BJ (cell line): ENCODE measurements around the gene TRAPPC3. TPM values are rescaled to one million over a fixed set of nuclear protein-coding genes. Genes with fewer than 3 reads are reported as not detected.

ENCODE experiments used
- CTCF ChIA-PET: fragments of 350-600 bp; formaldehyde crosslinking; extraction: SDS; loops from one replicate; lab custom pipeline; 2021; ENCODE audit warnings: antibody characterized with exemption, inconsistent platforms; lab: Yijun Ruan, JAX
- POLR2A ChIA-PET: fragments of 300-600 bp; sonication (Branson Sonifier 250); formaldehyde crosslinking; extraction: SDS; loops from one replicate; lab custom pipeline; 2021; ENCODE audit warnings: antibody characterized with exemption; lab: Charles Lee
- DNase-seq: peaks from one replicate; pipeline ENCODE4 v3.0.0-alpha.2; 2011; ENCODE audit warnings: low read depth
- H3K27me3 ChIP-seq: 2 replicates; pipeline ENCODE4 v1.6.0; 2011; ENCODE audit warnings: low read length; ENCODE audit not compliant: control insufficient read depth, insufficient read depth
- H3K36me3 ChIP-seq: 2 replicates; pipeline ENCODE4 v1.5.1; 2011; ENCODE audit warnings: low read length; ENCODE audit not compliant: control insufficient read depth, insufficient read depth
- H3K4me3 ChIP-seq: 2 replicates; pipeline ENCODE4 v1.5.1; 2011; ENCODE audit warnings: low read depth, mild to moderate bottlenecking, control low read depth, low read length
- polyA plus RNA-seq: library from polyadenylated mRNA; depleted of rRNA; stranded (reverse); fragments of >200 nt; gene quantifications from 2 replicates; pipeline ENCODE4 v1.2.3, GENCODE V29; 2011
- TF ChIP-seq, protein P1 (sequence below): IDR thresholded peaks from 2 replicates; pipeline ENCODE4 v1.5.1; 2011; ENCODE audit warnings: low read depth, mild to moderate bottlenecking, control low read depth, inconsistent platforms, low read length, moderate library complexity; ENCODE audit not compliant: insufficient read depth

The TRAPPC3 gene
- polyA plus RNA-seq, 1 experiment = 65.4 TPM

DNA sequence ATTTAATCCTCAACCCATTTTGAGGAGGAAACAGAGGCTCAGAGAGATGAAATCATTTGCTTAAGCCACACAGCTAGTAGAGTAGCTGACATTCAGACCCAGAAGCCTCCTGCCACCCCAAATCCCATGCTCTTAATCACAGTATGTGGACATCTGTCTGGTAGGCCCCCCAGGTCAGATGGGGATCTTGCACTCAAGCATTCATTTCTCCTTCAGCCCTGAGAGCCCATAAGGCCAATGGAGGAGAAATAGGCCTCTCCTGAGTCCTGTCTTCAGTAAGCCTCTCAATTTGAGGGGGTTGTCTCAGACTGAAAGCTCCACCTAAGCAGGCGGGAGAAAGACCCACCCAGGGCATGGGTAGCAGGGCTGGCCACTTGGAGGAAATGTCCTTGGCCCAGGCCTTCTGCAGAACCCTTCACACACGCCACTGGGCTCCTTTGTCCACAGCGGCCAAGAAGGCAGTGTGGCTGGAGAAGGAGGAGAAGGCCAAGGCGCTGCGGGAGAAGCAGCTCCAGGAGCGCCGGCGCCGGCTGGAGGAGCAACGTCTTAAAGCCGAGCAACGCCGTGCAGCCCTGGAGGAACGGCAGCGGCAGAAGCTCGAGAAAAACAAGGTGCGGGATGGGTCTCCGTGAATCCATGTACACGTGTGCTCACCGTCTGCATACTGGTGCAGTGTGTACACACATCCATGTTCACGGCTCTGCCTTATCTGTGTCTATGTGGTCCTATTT lies 22.9 kb upstream of the TRAPPC3 start:
- TF ChIP-seq, protein P1, sequence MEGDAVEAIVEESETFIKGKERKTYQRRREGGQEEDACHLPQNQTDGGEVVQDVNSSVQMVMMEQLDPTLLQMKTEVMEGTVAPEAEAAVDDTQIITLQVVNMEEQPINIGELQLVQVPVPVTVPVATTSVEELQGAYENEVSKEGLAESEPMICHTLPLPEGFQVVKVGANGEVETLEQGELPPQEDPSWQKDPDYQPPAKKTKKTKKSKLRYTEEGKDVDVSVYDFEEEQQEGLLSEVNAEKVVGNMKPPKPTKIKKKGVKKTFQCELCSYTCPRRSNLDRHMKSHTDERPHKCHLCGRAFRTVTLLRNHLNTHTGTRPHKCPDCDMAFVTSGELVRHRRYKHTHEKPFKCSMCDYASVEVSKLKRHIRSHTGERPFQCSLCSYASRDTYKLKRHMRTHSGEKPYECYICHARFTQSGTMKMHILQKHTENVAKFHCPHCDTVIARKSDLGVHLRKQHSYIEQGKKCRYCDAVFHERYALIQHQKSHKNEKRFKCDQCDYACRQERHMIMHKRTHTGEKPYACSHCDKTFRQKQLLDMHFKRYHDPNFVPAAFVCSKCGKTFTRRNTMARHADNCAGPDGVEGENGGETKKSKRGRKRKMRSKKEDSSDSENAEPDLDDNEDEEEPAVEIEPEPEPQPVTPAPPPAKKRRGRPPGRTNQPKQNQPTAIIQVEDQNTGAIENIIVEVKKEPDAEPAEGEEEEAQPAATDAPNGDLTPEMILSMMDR = no peak
- ChIA-PET CTCF (interaction anchor here (2.9 kb wide), 1 partner anchor 12 kb away, joined by 10 read pairs; no protein-coding TSS in a partner anchor), POLR2A (no interaction called here)
- no peaks in the 10 kb centered on the region for H3K27me3 ChIP-seq
- H3K36me3 ChIP-seq = peaks cover 47% of the 10 kb centered on the region
- no peak overlapping the region for H3K4me3 ChIP-seq
- no peak for DNase-seq

DNA sequence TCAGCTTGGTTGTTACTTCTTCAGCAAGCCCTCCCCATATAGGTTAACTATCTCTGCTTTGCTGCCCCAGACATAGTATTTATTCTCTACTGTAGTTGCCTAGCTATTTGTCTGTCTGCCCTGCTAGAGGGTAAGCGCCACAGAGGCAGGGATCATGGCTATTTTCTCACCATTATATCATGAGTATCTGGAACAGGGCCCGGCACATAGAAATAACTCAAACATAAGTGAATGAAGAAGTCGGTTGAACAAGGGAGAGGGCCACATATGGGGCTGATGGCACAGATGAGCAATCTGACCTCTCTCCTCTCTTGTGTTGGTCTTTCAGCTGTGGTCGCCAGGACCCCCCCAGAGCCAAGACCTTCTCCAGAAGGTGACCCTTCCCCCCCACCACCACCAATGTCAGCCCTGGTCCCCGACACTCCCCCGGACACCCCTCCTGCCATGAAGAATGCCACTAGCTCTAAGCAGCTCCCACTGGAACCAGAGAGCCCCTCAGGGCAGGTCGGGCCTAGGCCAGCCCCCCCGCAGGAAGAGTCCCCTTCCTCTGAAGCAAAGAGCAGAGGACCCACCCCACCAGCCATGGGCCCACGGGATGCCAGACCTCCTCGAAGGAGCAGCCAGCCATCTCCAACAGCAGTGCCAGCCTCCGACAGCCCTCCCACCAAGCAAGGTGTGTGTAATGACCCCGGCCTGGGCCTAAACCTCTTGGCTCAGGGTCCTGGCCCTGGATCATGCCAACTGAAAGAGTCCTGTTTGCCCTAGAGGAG lies 21.5 kb upstream of the TRAPPC3 start:
- POLR2A ChIA-PET = no interaction called here
- Histone ChIP-seq H3K36me3 (peaks cover 40% of the 10 kb centered on the region), H3K27me3 (no peaks in the 10 kb centered on the region), H3K4me3 (no peak overlapping the region)
- CTCF ChIA-PET = interaction anchor here (1.3 to 2.9 kb wide), 3 partner anchors 10 to 17 kb away, joined by 3 to 13 read pairs (median 10); no protein-coding TSS in a partner anchor
- no peak for DNase-seq
- TF ChIP-seq, protein P1 = no peak

DNA sequence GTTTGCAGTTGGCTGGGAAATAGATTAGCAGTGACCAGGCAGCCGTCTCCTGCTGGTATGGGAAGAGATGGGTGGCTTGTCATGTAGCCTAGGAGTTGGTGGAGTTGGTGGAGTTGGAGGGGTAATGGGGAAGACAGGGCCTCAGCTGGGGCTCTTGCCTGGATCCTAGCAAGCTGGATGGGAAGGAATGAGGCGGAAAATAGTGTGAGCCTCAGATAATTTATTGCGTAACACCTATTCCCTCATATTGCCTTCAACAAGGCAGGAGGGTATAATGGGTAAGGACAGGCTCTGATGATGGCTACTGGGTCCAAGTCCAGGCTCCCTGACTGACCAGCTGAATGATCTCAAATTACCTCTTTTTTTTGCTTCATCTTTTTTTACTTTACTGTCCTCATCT lies 19.2 kb upstream of the TRAPPC3 start:
- TF ChIP-seq, protein P1 = no peak
- ChIA-PET CTCF (interaction anchor here (1.0 to 2.1 kb wide), 2 partner anchors 19 kb away, joined by 3 to 5 read pairs; partner anchors contain the start of gene TRAPPC3), POLR2A (no interaction called here)
- no peak overlapping the region for H3K4me3 ChIP-seq
- no peak for DNase-seq
- no peaks in the 10 kb centered on the region for H3K27me3 ChIP-seq
- peaks cover 27% of the 10 kb centered on the region for H3K36me3 ChIP-seq

DNA sequence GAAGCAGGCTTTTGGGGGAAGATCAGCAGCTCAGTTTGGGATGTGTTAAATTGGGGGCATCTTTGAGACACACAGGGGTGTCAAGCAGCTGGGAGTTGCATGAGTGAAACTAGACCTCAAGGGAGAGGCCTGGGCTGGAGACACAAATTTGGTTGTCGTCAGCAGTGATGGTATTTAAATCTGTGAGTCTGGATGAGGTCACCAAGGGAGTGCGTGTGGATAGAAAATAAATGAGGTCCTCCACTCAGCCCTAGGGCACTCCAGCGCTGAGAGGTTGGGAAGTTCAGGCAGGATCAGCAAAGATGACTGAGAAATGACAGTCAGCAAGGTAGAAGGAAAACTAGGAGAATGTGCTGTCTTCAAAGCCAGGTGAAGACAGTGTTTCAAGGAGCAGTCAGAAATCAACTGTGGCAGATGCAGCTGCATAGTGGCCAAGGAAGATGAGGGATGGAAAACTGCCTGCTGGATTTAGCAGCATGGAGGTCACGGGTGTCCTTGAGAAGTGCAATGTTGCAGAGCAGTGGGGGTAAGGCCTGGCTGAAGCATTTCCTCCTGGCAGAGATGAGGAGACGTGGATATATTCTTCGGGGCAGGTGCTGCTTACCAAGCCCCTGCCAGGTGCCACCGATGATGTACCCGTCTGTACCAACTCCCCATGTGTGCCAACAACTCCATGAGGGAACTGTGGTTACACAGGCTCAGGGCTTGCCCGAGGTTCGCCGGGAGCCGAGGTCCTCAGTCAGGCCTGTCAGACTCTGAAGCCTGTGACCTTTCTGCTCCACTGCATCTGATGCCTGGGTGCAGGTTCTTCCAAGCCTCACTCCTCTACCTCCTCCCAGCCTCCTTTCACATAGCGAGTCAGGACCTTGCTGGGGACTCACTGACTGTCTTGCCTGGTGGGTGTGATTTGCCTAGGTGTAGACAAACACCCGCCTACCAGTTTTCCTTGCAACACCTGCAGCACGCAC lies 17.9 kb upstream of the TRAPPC3 start:
- CTCF ChIA-PET = interaction anchor here (1.6 to 3.8 kb wide), 3 partner anchors 18 to 32 kb away, joined by 5 to 15 read pairs (median 5); partner anchors contain the start of gene TRAPPC3
- DNase-seq = no peak
- POLR2A ChIA-PET = no interaction called here

More for the DNA sequence above, 17.9 kb upstream of the TRAPPC3 start:
- Histone ChIP-seq H3K36me3 (peaks cover 17% of the 10 kb centered on the region), H3K27me3 (no peaks in the 10 kb centered on the region), H3K4me3 (no peak overlapping the region)
- TF ChIP-seq, protein P1 = no peak
